HG02852 (cell line): ENCODE data around the gene TNRC6A.
A peak's percentile ranks its signal among the peaks of the same experiment; 100 is the strongest.
"Not testable (repeated sequence)": the region's sequence is repeated elsewhere in the genome, so short reads cannot be mapped to it uniquely, and the experiment has no call there.

Source experiments
- ATAC-seq: cut with Tn5 transposase; IDR thresholded peaks from one replicate; pipeline ENCODE4 v1.9.1; 2021; ENCODE audit warnings: mild to moderate bottlenecking, moderate library complexity; ENCODE audit not compliant: unreplicated experiment

TNRC6A gene

DNA sequence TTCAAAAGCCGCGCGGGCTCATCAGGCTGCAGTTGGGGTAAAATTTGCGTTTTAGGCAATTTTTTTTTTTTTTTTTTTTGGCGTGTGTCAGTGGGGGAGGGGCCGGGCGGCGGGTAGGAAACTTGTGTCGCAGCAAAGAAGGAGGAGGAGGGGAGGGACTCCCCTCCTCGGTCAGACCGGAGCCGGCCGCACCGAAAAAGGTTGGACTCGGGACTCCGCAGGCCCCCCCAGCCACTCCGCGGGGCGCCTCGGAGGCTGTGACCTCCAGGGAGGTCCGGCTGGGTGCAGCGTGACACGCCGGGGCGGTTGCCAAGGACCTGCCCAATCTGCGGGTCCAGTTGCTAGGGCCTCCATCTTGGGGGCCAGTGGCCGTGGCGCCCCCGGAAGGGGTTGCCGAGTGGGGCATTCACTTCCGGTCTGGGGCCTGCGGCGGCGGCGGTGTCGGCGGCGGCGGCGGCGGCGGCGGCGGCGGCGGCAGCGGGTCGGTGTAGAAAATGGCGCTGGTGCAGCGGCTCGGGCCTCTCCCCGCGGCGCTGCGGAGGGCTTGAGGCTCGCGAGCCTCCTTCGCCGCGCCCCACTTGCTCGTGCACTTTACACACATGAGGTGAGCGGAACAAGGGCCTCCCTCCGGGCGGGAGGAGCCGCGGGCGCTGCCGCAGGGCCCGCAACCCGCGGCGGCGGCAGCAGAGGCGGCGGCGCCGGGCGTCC lies at the start of gene TNRC6A:
TNRC6A (plus strand) TSS at position 409 of the 708 bp plus-strand sequence; CDS start at position 600, 191 bp downstream.
- ATAC-seq, result peak; percentile 85

DNA sequence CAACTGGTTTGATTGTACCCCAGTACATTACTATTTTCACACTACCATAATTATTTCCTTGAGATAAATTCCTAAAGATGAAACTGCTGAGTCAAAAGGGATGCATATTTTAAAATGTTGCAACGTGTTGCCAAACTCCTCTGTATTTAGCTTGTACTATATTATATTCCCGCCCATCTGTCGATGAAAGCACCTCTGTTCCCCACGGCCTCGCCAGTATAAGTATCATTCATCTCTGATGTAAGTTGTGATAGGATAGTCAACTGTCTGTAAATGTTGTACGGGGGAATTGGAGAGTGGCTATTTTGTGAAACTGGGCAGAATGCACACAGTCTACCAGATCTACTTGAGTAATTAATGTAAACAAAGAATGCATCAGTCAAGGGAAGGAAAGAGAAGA lies 47.7 kb upstream of the TNRC6A start:
- no peak for ATAC-seq

DNA sequence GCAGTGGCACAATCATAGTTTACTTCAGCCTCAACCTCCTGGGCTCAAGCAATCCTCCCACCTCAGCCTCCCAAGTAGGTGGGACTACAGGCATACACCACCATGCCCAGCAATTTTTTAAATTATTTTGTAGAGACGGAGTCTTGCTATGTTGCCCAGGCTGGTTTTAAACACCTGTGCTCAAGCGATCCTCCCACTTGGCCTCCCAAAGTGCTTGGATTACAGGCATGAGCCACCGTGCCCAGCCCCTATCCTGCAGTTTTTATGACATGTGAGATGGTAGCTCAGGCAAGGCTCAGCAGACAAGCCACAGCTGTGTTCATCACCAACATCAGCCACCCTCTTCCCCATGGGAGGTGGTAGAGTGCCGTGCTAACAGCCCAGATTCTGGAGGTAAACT lies 46.2 kb upstream of the TNRC6A start:
- no peak for ATAC-seq

DNA sequence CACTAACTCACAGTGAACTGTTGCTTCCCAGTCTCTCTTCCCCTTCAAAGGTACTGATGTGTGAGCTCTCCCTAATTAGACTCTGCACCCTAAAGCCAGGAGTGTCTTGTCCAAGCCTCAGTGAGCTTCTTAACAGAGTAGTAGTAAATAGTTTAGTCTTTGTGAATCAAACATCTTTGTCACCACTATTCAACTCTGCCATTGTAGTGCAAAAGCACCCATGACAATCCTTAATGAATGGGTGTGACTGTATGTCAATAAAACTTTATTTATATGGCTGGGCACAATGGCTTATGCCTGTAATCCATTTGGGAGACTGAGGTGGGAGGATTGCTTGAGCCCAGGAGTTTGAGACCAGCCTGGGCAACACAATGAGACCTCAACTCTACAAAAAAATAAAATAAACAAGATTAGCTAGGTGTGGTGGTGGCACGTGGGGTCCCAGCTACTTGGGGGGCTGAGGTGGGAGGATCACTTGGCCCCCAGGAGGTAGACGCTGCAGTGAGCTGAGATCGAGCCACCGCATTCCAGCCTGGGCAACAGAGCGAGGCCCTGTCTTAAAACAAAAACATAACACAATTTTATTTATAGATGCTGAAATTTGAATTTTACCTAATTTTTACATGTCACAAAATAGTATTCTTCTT lies 45.5 kb upstream of the TNRC6A start:
- ATAC-seq, result no peak

DNA sequence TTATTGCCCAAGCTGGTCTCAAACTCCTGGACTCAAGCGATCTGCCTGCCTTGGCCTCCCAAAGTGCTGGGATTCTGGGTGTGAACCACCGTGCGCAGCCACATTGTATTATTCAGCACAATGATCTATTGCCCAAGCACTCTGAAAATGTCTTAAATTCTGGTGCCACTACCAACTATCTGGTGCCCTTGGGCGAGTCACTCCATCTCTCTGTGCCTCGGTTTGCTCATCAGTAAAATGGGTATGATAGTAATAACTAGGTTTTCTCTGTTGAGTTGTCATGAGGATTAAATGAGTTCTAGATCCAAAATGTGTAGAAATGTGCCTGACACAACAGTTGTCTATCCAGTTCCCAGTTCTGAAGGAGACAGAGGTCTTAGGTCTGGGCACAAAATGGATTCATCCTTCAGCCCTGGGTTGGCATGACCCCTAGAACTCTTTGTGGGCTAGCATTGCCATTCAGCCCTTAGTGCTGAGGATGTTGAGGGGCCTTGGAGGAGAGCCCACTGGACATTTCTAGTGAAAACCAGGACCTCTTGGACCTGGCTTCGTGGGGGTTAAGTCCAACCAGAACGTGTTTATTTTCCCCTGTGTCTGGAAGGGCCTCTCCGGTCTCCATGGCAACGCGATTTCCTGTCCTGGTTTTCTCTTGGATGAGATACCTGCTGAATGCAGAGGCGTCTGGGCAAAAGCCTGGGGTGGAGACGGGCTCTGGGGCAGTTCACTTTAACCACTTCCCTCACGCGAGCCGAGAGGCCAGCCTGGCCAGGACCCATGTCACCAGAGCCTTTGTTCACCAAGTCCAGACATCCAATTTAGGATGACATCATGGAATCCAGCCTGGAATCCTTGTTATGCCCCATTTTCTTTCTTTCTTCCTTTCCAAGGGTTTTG lies 43.7 kb upstream of the TNRC6A start:
- ATAC-seq, result no peak

DNA sequence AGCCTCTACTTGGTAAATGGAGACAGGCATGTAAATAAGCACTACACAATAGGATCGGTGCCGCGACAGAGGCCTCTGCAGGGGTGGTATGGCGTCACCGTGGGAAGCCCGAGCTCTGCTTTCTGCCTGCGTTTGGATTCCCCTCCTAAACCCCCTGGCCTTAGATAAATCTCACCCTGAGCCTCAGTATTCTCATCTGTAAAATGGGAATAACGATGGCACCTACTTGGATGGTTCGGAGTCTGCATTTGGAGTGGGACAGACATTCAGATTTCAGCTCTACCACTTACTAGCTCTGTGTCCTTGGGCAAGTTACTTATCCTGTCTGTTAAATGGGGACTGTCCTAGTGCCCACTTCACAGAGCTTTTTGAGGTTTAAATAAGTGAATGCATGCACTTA lies 42.8 kb upstream of the TNRC6A start:
- no peak for ATAC-seq

DNA sequence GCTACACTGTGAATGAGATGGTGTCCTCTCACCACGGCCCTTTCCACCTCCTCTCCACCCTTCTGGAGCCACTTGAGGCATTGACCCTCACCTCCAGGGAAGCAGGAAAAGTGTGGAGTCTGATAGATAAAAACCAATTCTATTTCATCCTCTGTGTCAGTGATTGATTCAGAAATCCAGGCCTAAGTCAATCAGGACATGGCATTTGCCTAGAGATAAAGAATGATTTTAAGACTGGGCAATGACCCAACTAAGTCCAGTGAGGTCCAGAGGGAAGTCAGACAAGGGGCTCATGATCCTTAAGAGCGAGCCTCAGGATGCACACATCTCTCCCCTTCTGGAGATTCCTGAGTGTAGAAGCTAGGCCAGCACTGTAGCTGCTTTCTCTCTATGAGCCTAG lies 41.1 kb upstream of the TNRC6A start:
- no peak for ATAC-seq

DNA sequence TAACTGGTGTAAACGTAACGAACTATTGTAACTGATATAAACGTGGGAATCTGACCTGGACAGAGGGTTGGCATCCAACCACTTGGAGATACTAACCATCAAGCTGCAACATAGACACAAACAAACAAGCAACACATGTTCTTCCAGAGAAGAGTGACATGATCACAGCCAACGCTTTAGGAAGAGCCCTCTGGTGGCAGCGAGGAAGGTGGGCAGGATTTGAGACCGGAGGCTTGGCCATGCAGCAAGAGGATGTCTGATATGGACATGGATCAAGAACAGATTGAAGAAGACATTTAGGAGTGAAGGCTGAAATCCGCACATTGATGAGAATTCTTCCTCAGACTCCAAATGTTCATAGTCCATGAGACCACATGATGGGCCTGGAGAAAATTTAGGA lies 40.3 kb upstream of the TNRC6A start:
- ATAC-seq, result no peak

DNA sequence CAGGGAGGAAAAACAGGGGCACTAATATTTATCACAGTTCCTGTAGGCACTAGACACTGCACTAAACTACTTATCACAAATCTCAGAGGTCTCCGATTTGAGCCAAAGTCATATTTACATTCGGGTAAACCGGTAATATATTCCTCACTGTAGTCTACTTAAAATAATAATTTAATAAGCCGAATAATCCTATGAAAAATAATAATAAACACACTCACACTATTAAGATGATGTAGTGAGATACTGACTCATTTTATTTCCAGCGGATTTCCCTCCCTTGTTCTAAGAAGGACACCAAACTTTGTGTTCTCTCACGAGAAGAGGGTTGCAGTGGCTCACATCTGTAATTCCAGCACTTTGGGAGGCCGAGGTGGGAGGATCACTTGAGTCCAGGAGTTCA lies 36.6 kb upstream of the TNRC6A start:
- ATAC-seq, result no peak

DNA sequence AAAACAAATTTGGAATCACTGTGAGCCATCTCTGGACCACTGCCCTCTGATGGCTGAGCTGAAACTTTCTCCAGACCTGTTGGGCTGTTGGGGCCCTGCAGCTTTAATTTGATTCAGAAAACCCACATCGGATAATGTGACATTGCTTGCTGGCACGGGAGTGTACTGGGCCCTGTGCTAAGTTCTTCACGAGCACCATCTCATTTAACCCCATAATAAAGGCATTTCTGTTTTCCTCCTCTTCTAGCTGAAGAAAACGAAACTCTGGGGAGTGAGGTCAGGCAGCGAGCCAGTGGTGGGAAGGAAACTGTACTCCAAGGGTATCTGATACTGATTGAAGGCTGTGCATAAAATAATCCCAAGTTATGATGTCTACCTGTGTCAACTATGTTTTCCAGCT lies 34.5 kb upstream of the TNRC6A start:
- no peak for ATAC-seq

DNA sequence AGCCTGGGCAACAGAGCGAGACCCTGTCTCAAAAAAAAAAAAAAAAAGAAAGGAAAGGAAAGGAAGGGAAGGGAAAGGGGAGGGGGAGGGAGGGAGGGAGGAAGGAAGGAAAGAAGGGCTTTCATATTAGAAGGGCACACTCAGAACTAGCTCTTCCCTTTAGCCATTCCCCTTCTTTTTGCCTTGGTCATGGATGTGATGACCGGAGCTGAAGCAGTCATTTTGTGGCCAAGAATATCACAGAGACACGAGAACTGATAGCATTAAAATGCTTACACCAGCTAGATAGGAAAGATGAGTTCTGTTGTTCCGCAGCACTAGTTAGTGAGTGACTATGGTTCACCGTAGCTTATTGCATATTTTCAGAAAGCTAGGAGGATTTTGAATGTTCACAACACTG lies 32.8 kb upstream of the TNRC6A start:
- ATAC-seq, result no peak

DNA sequence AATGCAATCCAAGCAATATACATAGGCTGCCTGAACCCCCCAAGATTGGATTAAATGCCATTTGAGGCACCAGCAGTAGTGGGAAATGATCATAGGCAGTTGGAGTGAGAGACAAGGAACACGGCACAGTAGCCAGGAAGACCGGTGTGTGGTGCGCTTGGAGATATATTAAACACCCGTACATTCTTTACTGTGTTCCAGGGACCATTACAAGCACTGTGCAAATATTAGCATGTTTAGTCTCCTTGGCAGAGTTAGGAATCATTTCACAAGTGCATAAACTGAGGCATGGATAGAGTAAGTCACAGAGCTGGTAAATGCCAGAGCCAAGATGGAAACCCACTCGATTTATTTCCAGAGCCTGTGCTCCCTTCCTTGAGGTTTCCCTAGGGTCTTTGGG lies 31.1 kb upstream of the TNRC6A start:
- no peak for ATAC-seq

DNA sequence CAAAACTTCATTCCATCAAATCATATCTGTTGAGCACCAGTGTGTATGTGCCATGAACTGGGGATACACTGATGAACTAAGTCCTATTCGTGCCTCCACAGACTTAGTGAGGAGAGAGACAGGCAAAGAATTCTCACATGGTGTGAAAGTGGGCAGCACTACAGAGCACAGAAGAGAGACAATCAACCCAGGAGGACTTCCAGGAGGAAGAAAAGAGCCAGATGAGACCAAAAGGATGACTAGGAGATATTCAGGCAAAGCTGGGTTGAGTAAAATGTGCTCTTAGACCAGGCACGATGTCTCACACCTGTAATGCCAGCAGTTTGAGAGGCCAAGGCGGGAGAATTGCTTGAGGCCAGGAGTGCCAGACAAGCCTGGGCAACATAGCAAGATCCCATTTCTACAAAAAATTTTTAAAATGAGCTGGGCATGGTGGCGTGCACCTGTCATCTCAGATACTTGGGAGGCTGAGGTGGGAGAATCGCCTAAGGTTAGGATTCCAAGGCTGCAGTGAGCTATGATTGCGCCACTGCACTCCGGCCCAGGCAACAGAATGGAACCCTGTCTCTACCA lies 30.2 kb upstream of the TNRC6A start:
- ATAC-seq, result no peak

DNA sequence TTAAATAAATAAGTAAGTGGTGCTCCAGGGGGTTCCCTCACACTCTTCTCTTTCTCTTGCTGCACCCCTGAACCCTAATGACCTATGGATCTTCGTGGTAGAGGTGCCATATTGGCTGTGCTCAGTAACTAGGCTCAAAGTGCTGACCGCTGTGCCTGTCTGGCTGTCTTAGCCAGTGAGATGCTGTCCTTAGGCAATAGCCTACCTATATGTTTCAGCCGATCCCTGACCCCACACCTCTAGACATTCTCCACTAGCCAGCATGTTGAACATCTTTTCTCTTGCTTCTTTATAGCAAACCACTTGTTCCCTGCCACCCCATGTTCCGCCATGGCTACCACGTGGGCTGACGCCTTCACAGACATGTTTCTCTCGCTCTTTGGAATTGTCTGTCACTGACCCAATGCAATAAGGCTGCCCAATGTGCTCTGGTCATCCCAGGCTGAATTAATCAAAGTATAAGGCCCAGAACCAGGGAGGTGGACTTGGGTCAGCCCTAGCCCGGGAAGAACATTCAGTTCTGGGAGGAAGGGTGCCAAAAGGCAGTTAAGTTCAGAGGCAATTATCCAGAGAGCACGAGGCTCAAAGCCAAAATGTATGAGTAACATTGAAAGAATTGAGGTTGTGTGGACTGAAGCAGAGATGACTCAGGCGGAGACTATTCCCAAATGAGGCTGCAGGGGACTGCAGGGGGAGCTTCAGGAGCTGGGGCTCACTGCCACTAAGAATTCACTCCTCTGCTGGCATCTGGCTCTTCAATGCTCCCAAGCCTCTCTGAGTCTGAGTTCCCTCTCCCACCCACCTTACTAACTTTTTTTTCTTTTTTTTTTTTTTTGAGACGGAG lies 28.7 kb upstream of the TNRC6A start:
- no peak for ATAC-seq

DNA sequence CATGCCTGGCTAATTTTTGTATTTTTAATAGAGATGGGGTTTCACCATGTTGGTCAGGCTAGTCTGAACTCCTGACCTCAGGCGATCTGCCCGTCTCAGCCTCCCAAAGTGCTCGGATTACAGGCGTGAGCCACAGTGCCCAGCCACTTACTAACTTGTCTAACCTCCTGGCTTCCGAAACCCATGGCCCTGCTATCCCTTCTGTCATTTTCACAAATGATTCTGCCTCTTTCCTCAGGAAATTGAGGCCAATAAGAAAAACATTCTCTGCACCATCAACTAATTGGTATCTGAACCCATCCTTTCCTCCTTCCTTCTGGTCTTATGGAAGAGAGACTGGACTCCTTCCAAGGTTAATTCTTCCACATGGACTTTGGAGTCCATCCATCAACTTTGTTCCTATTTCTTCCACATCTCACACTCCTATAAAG lies 27.9 kb upstream of the TNRC6A start:
- ATAC-seq, result no peak

DNA sequence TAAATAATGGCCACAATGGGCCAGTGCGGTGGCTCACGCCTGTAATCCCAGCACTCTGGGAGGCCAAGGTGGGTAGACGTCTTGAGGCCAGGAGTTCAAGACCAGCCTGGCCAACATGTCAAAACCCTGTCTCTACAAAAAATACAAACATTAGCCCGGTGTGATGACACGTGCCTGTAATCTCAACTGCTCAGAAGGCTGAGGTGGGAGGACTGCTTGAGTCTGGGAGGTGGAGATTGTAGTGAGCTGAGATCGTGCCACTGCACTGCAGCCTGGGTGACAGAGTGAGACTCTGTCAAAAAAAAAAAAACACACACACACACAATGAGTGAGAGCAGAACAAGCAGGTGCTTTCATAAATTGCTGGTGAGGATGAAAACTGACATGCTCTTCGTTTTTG lies 21.7 kb upstream of the TNRC6A start:
- not testable (repeated sequence) for ATAC-seq

DNA sequence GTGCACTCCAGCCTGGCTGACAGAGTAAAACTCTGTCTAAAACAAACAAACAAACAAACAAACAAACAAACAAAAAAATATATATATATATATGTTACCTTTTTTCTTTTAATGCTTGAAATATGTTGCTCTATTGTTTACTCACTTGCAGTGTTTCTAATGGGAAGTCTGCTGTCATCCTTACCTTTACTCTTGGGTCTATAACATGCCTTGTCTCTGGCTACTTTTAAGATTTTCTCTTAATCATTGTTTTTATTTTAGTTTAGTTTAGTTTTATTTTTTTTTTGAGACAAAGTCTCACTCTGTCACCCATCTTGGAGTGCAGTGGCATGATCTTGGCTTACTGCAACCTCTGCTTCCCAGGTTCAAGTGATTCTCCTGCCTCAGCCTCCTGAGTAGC lies 16.1 kb upstream of the TNRC6A start:
- ATAC-seq, result no peak

DNA sequence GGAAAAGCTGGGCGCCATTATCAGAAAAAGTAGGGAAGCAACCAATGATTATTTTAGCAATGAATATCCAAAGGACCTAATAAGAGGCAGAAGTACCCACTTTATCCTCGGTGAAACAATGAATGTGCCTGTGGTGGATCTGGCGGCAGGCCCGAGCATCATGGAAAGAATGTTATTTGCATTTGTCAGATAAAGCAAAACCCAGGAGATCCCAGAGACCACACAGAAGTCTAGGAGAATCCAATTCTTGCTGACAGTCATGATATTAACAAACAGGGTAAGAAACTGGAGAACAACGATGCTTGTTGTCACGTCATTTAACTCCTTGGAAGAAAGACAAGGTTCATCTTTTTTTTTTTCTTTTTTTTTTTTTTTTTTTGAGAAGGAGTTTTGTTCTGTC lies 12.0 kb upstream of the TNRC6A start:
- ATAC-seq, result no peak

DNA sequence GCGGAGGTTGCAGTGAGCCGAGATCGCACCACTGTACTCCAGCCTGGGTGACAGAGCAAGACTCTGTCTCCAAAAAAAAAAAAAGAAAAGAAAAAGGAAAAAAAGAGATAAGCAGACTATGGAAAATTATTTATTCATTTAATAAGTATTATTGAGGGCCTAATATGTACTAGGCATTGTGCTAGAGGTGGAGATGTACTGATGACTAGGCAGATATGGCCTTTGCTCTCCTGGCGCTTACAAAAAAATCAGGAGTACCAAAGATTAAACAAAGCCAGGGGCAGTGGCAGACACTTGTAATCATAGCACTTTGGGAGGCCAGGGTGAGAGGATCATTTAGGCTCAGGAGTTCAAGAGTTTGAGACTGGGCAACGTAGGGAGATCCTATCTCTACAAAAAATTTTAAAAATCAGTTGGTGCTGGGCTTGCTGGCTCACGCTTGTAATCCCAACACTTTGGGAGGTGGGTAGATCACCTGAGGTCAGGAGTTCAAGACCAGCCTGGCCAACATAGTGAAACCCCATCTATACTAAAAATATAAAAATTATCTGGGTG lies 10.4 kb upstream of the TNRC6A start:
- no peak for ATAC-seq

DNA sequence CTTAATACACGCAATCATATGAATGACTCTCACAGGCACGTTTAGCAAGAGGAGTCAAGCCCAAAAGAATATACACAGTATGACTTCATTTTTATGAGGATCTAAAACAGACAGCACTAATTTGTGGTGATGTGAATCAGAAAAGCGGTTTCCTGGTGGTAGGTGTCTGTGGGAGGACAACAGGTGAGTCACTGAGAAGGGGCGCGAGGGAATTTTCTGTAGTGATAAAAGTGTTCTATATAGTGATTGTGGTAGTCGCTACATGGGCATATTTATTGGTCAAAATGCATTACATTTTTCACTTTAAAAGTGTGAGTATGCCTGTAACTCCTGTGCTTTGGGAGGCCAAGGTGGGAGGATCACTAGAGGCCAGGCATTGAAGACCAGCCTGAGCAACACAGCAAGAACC lies 7.6 kb upstream of the TNRC6A start:
- ATAC-seq, result no peak
